Erythroblast (primary cell): Measurements from ENCODE around the gene LDLRAD4.

Experiments
- GATA1 ChIP-seq: IDR thresholded peaks from 2 replicates; pipeline ENCODE4 v1.6.1; 2011; ENCODE audit warnings: low read depth, mild to moderate bottlenecking, control low read depth, low read length, moderate library complexity
- POLR2A ChIP-seq: IDR thresholded peaks from 2 replicates; pipeline ENCODE4 v1.6.1; 2011; ENCODE audit warnings: mild to moderate bottlenecking, low read length

GRCh38 chr18:13457327-13457726, 238.8 kb downstream of the LDLRAD4 start:
- no peak for TF ChIP-seq POLR2A
- no peak for TF ChIP-seq GATA1
